ENCODE data around the gene COL3A1. TPM values are rescaled to one million over a fixed set of nuclear protein-coding genes. Genes with fewer than 3 reads are reported as not detected.

Gene COL3A1
- total and polyA plus RNA-seq, 2 of the 13 experiments (the other 11 are each of a cell fraction or from before 2014, with no cell fraction given), result 0.04 TPM; not detected in 1

DNA sequence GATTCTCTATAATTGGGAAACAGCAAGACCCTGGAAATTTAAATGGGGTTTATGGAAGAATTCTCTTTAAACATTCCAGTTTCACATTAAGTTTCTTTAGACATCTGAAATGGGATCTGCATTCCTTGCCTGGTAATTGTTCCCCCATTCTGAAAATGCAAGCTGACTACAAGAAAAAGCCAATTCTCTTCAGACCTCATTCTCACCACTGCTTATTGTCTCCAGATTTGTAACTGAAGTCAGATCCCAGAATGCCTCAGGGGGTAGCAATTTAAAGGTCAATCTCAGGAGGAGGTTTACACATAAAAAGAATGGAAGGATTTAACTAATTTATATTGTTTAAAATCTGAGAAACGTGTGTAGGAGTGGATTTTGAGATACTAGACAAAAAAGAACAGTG is 41.2 kb downstream of the COL3A1 start:
- Histone ChIP-seq H3K27me3 (ENCODE audit: control insufficient read depth in 1 of 2, insufficient read depth in 2 of 2, low read length in 2 of 2) (no peaks in the 10 kb centered on the region), H3K27ac (ENCODE audit: extremely low read length, insufficient read depth, low read length) (no peak overlapping the region), H3K9ac (ENCODE audit: insufficient read depth, low read depth, low read length) (no peak overlapping the region), H3K9me3 (ENCODE audit: low read length) (no peaks in the 10 kb centered on the region), H3K79me2 (ENCODE audit: insufficient read depth, low read length) (no peaks in the 10 kb centered on the region), H3K36me3 (replicated peaks in 1 of 2; ENCODE audit: control insufficient read depth in 1 of 2, insufficient read depth in 2 of 2, low read length in 2 of 2) (no peaks in the 10 kb centered on the region), H3K4me2 (ENCODE audit: low read depth, low read length) (no peak overlapping the region), H3K4me1 (ENCODE audit: insufficient read depth, low read length) (no peaks in the 10 kb centered on the region), H2AFZ (ENCODE audit: low read length) (no peak overlapping the region), H4K20me1 (ENCODE audit: insufficient read depth, low read length) (no peaks in the 10 kb centered on the region), H3K4me3 (replicated peaks in 1 of 3; ENCODE audit: insufficient read depth in 1 of 3, low read depth in 2 of 3, low read length in 3 of 3) (no peak overlapping the region)
- 0% methylated on average over 1 of the region's 1 CpG for WGBS (ENCODE audit: low lambda C conversion rate)
- in situ Hi-C loops (cut with HindIII; ENCODE audit: extremely low pct_ligation_motif_present, low pct_unique_long_range_greater_than_20kb) (no loop called here), intact Hi-C loops (cut with micrococcal nuclease; ENCODE audit: unreplicated experiment) (no loop called here)
- no TSS peak for BruUV-seq (replicated peaks)
- DNase-seq (ENCODE audit: low spot score) (no peak), FAIRE-seq (no peak), ATAC-seq (no peak)
- POLR2A ChIA-PET, result no interaction called here
- CTCF ChIA-PET (ENCODE audit: low intra/inter-chr PET ratio, low total read pairs), result no interaction called here
- TF ChIP-seq, protein P1, sequence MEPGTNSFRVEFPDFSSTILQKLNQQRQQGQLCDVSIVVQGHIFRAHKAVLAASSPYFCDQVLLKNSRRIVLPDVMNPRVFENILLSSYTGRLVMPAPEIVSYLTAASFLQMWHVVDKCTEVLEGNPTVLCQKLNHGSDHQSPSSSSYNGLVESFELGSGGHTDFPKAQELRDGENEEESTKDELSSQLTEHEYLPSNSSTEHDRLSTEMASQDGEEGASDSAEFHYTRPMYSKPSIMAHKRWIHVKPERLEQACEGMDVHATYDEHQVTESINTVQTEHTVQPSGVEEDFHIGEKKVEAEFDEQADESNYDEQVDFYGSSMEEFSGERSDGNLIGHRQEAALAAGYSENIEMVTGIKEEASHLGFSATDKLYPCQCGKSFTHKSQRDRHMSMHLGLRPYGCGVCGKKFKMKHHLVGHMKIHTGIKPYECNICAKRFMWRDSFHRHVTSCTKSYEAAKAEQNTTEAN (CRISPR knock-in tag; conservative IDR thresholded peaks at IDR 0.05), result no peak
- no peak for TF ChIP-seq ZNF83 (CRISPR knock-in tag; IDR thresholded peaks at IDR 0.05; ENCODE audit: borderline replicate concordance)
- TF ChIP-seq, protein P2, sequence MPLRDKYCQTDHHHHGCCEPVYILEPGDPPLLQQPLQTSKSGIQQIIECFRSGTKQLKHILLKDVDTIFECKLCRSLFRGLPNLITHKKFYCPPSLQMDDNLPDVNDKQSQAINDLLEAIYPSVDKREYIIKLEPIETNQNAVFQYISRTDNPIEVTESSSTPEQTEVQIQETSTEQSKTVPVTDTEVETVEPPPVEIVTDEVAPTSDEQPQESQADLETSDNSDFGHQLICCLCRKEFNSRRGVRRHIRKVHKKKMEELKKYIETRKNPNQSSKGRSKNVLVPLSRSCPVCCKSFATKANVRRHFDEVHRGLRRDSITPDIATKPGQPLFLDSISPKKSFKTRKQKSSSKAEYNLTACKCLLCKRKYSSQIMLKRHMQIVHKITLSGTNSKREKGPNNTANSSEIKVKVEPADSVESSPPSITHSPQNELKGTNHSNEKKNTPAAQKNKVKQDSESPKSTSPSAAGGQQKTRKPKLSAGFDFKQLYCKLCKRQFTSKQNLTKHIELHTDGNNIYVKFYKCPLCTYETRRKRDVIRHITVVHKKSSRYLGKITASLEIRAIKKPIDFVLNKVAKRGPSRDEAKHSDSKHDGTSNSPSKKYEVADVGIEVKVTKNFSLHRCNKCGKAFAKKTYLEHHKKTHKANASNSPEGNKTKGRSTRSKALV (CRISPR knock-in tag; IDR thresholded peaks at IDR 0.05), result no peak
- no peak for TF ChIP-seq ZNF577 (CRISPR knock-in tag; IDR thresholded peaks at IDR 0.05; ENCODE audit: borderline replicate concordance, low read depth)
- TF ChIP-seq JUNB (CRISPR knock-in tag; IDR thresholded peaks at IDR 0.05; ENCODE audit: borderline replicate concordance), result no peak
- TF ChIP-seq, protein P3, sequence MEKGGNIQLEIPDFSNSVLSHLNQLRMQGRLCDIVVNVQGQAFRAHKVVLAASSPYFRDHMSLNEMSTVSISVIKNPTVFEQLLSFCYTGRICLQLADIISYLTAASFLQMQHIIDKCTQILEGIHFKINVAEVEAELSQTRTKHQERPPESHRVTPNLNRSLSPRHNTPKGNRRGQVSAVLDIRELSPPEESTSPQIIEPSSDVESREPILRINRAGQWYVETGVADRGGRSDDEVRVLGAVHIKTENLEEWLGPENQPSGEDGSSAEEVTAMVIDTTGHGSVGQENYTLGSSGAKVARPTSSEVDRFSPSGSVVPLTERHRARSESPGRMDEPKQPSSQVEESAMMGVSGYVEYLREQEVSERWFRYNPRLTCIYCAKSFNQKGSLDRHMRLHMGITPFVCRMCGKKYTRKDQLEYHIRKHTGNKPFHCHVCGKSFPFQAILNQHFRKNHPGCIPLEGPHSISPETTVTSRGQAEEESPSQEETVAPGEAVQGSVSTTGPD (CRISPR knock-in tag; IDR thresholded peaks at IDR 0.05), result no peak
- no peak for TF ChIP-seq HOXD1 (CRISPR knock-in tag; IDR thresholded peaks at IDR 0.05)
- TF ChIP-seq PCBP1 (IDR thresholded peaks at IDR 0.05; ENCODE audit: borderline replicate concordance, low read depth, low read length), result no peak
- TF ChIP-seq HCFC1 (IDR thresholded peaks at IDR 0.05; ENCODE audit: low read depth, low read length), result no peak
- TF ChIP-seq, protein P4, sequence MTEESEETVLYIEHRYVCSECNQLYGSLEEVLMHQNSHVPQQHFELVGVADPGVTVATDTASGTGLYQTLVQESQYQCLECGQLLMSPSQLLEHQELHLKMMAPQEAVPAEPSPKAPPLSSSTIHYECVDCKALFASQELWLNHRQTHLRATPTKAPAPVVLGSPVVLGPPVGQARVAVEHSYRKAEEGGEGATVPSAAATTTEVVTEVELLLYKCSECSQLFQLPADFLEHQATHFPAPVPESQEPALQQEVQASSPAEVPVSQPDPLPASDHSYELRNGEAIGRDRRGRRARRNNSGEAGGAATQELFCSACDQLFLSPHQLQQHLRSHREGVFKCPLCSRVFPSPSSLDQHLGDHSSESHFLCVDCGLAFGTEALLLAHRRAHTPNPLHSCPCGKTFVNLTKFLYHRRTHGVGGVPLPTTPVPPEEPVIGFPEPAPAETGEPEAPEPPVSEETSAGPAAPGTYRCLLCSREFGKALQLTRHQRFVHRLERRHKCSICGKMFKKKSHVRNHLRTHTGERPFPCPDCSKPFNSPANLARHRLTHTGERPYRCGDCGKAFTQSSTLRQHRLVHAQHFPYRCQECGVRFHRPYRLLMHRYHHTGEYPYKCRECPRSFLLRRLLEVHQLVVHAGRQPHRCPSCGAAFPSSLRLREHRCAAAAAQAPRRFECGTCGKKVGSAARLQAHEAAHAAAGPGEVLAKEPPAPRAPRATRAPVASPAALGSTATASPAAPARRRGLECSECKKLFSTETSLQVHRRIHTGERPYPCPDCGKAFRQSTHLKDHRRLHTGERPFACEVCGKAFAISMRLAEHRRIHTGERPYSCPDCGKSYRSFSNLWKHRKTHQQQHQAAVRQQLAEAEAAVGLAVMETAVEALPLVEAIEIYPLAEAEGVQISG (CRISPR knock-in tag; IDR thresholded peaks at IDR 0.05), result no peak
- no peak for TF ChIP-seq ZNF761 (CRISPR knock-in tag; conservative IDR thresholded peaks at IDR 0.05)
- no peak for TF ChIP-seq KLF16 (CRISPR knock-in tag; IDR thresholded peaks at IDR 0.05)
- TF ChIP-seq SRF (IDR thresholded peaks at IDR 0.05; ENCODE audit: low read depth, low read length), result no peak
- TF ChIP-seq, protein P5, sequence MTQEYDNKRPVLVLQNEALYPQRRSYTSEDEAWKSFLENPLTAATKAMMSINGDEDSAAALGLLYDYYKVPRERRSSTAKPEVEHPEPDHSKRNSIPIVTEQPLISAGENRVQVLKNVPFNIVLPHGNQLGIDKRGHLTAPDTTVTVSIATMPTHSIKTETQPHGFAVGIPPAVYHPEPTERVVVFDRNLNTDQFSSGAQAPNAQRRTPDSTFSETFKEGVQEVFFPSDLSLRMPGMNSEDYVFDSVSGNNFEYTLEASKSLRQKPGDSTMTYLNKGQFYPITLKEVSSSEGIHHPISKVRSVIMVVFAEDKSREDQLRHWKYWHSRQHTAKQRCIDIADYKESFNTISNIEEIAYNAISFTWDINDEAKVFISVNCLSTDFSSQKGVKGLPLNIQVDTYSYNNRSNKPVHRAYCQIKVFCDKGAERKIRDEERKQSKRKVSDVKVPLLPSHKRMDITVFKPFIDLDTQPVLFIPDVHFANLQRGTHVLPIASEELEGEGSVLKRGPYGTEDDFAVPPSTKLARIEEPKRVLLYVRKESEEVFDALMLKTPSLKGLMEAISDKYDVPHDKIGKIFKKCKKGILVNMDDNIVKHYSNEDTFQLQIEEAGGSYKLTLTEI (CRISPR knock-in tag; conservative IDR thresholded peaks at IDR 0.05), result no peak
- TF ChIP-seq ZNF446 (CRISPR knock-in tag; IDR thresholded peaks at IDR 0.05), result no peak
- TF ChIP-seq ZNF484 (CRISPR knock-in tag; IDR thresholded peaks at IDR 0.05; ENCODE audit: borderline replicate concordance, low read depth), result no peak
